ENCODE measurements around the gene PDX1. TPM values are rescaled to one million over a fixed set of nuclear protein-coding genes. Genes with fewer than 3 reads are reported as not detected.
"Not testable (repeated sequence)": the region's sequence is repeated elsewhere in the genome, so short reads cannot be mapped to it uniquely, and the experiment has no call there.

PDX1 gene
- polyA plus RNA-seq, 4 donors: not detected

GRCh38 chr13:27954406-27954851 lies 34.6 kb downstream of the PDX1 start:
- DNase-seq (ENCODE audit: low read depth in 4 of 4, low spot score in 3 of 4): no peak

DNA sequence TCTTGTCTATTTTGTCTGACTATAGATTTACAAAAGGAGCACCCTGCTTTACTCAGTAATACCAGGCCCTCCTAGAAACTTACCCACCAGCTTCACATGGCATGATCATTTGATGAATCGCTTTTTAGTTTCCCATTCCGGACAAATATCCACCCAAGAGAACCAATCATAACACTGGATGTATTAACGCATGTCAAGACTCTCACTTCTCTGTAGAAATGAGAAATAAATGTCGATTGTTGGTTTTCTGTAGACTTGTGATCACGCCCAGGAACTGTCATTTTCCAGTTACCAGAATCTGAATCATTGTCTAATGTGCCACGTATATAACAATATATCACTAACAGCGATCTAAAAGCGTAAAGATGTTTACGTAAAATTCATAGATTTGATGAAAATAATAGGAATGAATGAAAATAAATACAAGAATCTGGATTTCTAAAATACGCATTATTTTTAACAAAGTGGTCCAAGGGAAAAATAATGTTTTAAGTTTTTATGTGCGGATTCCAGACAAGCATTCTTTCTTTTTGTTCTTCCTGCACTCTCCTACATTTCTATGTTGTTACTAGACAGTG lies 35.3 kb downstream of the PDX1 start:
- DNase-seq (ENCODE audit: low read depth in 4 of 4, low spot score in 3 of 4): no peak

- DNase-seq (ENCODE audit: low read depth in 4 of 4, low spot score in 3 of 4): no peak
Observed at GRCh38 chr13:27956576-27957300, 36.9 kb downstream of the PDX1 start.

- DNase-seq (ENCODE audit: low read depth in 4 of 4, low spot score in 3 of 4): no peak
Observed at GRCh38 chr13:27959976-27960361, 40.2 kb downstream of the PDX1 start.

DNA sequence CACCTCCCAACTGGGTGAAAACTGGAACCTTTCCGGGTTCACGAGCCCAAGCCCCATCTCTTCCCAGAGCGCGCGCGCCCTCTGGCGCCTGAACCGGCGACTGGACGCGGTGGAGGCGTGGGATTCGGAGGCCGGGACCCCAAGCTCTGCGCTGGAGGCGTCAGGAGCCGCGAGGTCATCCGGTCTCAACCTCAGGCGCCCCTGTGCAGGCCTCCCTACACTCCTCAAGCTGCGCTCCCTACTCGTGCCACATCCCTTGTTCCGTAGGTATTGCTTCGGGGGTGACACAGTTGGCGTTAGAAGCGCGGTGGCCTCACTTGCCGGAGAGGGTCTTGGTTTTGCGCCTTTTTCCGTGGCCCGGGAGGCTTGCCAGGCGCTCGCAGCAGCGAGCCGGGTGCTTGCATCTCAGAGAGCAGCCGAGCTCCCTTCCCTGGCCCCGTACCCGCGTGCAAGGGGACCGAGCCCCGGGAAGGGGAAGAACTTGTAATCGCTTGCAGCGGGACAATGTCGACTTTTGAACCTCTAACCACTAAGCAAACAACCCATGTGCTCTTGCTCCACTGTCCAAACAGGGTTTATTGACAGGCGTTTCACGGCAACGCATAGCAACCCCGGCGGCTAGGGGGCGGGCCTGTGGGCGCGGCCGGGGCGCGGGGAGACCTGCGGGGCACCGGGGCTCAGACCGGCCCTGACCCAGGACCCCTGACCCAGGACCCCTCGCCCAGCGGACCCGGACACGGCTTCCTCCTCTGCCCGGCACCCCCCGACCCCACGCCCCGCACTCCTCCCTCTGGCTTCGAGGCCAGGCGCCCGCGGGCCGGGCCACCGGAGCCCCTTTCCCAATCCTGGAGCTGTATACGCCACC lies 40.8 kb downstream of the PDX1 start:
- no peak for DNase-seq (ENCODE audit: low read depth in 4 of 4, low spot score in 3 of 4)

GRCh38 chr13:27961227-27962085 lies 41.7 kb downstream of the PDX1 start:
- no peak for DNase-seq (ENCODE audit: low read depth in 4 of 4, low spot score in 3 of 4)

- no peak for DNase-seq (ENCODE audit: low read depth in 4 of 4, low spot score in 3 of 4)
Observed at GRCh38 chr13:27962128-27962841, 42.5 kb downstream of the PDX1 start.

DNA sequence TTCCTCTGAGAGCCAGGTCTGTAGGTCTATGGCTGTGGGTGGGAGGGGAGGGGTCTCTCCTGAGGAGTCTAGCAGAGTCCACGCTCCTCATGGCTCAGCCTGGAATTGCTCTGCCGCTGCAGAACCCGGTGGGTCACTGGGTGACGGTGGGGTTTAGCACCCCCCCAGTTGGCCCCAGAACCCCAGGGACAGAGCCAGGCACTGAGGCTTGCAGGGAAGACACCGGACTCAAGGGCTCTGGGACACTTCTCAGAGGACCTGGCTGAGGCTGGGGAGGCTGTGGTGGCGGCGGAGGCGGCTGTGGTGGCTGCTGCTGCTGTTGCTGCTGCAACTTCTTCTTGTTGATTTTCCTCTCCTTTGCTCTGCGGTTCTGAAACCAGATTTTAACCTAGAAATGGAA lies 43.2 kb downstream of the PDX1 start:
- DNase-seq (ENCODE audit: low read depth in 4 of 4, low spot score in 3 of 4): no peak

DNA sequence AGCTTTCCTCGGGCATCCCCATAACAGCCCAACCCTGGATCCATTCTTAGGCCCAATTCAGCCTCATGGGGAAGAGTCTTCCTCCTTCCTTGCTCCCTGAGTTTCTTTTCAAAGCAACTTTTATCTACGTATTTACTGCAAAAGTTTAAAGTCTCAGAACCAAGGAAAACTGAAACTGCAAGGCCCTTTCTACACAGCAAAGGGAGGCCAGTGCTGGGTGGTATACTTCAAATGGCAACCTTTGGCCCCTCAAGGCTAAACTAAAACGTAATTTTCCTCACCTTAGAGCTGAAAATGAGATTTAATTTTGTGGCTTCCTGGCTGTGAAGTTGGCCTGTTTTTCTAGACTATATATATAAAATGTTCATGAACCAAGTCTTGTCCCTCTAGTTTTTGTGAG lies 43.7 kb downstream of the PDX1 start:
- no peak for DNase-seq (ENCODE audit: low read depth in 4 of 4, low spot score in 3 of 4)

- not testable (repeated sequence) for DNase-seq (ENCODE audit: low read depth in 4 of 4, low spot score in 3 of 4)
Observed at GRCh38 chr13:27964206-27964605, 44.4 kb downstream of the PDX1 start.

GRCh38 chr13:27964741-27965323 lies 45.0 kb downstream of the PDX1 start:
- no peak for DNase-seq (ENCODE audit: low read depth in 4 of 4, low spot score in 3 of 4)

DNA sequence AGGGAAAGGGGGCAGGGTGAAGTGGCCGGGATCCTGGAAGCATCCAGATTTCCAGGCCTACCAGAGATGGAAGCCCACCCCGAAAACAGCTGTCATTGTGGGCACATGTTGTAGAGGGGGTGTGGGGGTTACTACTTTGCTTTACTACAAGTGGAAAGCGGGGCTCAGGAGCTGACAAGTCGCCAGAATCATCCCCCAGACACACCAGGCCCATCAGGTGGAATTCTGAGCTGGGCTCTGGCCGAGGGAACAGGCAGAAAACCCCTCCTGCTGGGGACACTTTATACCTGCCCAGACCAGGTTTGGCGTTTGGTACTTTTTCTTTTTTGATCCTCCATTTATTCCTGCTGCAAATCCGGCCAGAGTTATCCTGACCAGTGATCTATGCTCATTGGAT lies 45.5 kb downstream of the PDX1 start:
- no peak for DNase-seq (ENCODE audit: low read depth in 4 of 4, low spot score in 3 of 4)

DNA sequence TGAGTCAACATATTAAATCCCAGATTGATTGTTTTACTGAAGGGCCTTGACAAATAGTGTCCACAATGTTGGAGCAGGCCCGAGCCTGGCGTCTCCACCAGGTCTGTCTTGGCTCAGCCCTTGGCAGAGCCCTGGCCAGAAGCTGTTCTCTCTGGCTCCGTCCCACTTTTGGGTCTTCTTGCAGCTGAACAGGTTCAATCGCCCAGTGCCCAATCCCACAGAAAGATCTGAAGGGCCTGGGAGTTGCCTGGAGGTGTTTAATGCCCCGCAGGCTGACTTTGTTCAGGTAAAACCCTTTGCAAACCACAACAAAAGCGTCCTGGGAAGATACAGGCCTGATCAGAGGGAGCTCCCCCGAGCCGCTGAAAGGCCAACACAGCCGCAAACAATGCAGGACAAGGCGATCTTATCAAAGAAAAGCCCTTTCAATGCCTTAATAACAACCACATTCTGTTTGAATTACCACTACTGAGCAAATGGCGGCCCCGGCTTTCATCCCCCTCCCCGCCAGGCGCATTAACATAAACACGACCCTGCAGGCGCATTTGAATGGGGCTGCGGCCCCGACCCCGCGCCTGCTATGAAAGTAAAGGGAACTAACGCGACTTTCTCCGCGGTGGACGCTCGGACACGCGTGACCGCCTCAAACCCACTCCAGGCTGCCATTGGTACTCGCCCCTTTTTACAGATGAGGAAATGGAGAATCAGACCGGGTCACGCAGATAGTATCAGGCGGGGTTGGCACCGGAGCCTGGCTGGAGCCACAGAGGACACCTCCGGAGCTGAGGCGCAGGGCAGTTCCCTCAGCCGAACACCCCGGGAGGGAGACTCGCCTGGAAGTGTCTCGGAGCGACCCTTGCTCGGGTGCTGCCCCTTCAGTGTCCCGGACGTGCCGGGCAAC lies 46.2 kb downstream of the PDX1 start:
- DNase-seq (ENCODE audit: low read depth in 4 of 4, low spot score in 3 of 4): no peak

DNA sequence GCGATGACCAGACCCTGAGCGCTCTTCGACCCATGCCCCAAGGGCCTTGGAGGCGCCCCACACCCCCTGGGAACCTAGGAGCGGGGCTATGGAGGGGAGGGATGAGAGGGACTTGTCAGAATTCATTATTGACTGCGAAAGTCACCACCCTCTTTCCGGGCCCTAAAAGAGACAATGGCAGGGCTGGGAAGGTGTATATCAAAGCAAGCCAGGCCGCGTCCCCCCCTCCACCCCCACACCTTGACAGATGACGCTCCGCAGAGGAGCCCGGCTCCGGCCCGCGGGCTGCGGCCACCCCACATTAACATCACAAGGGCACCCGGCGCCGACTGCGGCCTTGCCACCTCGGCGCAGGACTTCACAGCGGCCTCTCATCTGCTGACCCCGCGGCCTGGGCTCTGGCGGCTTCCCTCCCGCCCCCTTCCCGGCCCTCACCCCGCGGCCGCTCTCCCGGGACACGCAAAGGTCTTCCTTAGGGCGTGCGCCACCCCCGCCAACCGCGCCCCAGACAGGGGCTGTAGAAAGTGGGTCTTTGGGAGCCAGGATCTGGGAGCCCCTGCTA lies 46.9 kb downstream of the PDX1 start:
- no peak for DNase-seq (ENCODE audit: low read depth in 4 of 4, low spot score in 3 of 4)

DNA sequence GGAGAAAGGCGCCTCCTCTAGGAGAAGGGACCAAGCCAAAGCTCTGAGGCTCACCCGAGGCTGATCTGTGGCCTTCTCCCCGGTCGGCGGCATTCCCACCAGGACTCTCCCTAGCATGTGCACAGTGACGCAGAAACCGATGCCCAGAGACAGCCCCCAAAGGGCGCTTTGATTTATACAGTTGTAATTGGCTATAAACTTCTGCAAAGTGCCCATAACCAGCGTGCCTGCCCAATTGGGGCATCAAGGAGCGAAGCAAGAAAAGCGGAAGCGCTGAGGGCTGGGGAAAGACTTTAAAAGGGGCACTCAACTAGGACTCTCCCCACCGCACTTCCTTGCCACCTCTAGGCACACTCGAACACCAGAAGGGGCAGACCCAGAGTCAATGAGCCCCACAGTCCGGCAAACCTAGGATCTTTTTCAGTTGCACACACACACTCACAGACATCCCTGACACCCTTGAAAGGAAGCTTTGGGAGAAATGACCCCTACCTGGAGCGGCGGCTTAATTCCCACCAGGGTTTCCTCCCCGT lies 47.5 kb downstream of the PDX1 start:
- no peak for DNase-seq (ENCODE audit: low read depth in 4 of 4, low spot score in 3 of 4)

- no peak for DNase-seq (ENCODE audit: low read depth in 4 of 4, low spot score in 3 of 4)
Observed at GRCh38 chr13:27967736-27968315, 48.0 kb downstream of the PDX1 start.

GRCh38 chr13:27968316-27969081 lies 48.7 kb downstream of the PDX1 start:
- DNase-seq (ENCODE audit: low read depth in 4 of 4, low spot score in 3 of 4): no peak
